NCI-H1105 (cell line): ENCODE data around the gene TYSND1.
"Not testable (repeated sequence)": the region's sequence is repeated elsewhere in the genome, so short reads cannot be mapped to it uniquely, and the experiment has no call there.

Source experiments
- DNase-seq: peaks from one replicate; lab custom pipeline; 2025; lab: John Stamatoyannopoulos, UW

Gene TYSND1

DNA sequence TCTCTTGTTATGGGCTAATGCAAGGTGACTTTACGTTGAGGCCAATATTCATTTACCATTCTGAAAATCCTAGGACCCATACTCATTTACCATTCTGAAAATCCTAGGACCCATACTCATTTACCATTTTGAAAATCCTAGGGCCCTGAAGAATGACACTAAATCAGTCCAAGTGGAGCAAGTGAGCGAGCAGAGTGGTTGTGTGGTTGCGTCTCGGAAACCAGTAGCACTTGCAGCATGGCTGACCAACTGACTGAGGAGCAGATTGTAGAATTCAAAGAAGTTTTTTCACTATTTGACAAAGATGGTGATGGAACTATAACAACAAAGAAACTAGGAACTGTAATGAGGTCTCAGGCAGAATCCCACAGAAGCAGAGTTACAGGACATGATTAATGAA lies 16.9 kb upstream of the TYSND1 start:
- no peak for DNase-seq

DNA sequence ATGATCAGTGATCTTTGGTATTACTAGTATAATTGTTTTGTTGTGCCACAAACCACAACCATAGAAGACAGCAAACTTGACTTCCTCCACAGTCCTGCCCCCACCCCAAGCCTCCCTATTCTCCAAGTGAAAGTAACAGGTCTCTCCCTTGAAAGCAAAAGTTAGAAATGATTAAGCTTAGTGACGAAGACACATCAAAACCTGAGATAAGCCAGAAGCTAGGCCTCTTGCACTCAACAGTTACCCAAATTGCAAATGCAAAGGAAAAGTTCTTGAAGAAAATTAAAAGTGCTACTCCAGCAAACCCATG lies 16.3 kb upstream of the TYSND1 start:
- no peak for DNase-seq

DNA sequence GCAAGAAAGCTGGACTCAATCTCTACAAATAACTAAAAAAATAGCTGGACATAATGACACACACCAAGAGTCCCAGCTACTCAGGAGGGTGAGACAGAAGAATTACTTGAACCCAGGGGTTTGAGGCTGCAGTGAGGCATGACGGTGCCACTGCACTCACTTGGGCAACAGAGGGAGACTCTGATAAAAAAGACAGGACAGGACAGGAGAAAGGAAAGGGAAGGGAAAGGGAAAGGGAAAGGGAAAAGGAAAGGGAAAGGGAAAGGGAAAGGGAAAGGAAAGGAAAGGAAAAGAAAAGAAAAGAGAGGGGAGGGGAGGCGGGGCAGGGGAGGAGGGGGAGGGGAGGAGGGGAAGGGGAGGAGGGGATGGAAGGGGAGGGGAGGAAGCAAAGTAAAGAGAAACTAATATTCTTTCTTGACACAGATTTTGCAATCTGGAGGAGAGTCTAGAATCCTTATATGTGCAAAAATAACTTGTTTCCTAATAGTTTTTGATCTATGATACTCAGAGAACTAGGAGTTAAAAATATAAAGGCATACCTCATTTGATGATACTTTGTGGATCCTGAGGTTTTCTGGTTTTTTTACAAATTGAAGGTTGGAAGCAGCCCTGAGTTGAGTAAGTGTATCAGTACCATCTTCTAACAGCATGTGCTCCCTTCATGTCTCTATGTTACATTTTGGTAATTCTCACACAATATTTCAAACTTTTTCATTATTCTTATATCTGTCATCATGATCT lies 15.8 kb upstream of the TYSND1 start:
- no peak for DNase-seq

DNA sequence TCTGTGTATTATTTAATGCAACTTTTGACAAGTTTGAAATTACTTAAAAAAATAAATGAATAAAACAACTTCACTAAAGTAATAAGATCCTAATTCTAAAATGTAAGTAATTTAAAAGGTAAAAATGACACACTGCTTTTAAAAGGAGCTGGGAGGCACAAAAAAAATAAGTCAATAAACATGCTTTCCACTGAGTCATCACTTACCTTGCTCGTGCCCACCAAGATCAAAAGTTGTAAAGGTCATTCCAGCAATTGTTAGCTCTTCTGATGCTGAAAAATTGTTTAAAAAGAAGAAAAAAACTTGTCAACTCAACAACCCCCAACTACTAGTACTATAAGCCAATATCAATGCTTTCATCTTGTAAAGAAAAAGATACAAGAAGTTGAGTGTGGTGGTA lies 14.3 kb upstream of the TYSND1 start:
- DNase-seq = no peak

DNA sequence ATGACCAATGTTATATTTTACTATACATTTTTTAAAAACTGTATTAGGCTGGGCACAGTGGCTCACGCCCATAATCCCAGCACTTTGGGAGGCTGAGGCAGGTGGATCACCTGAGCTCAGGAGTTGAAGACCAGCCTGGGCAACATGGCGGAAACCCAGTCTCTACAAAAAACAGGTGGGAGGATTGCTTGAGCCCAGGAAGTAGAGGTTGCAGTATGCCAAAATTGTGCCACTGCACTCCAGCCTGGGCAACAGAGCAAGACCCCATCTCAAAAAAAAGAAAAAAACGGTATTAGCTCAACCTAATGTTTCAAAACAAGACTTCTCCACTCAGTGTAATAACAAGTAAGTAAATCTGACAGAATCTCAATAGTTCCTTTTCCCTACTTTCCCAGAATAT lies 12.9 kb upstream of the TYSND1 start:
- not testable (repeated sequence) for DNase-seq

DNA sequence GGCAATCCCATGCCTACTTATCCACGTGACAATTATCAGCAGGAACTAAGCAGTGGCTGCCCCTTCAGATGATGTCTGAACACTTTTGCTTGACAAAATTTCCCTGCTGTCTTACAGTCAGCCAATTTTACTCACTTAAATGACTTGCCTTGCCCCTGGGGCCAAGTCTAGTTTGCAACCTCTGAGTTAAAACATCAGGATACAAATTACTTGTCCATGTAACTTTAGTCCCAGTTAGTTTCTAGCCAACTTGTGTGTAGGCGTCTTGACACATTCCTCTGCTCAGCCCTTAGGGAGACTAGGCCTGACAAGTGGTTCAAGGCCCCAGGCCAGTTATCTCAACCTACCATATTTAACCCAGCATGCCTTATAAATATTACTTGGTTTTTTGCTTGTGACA lies 11.6 kb upstream of the TYSND1 start:
- no peak for DNase-seq

DNA sequence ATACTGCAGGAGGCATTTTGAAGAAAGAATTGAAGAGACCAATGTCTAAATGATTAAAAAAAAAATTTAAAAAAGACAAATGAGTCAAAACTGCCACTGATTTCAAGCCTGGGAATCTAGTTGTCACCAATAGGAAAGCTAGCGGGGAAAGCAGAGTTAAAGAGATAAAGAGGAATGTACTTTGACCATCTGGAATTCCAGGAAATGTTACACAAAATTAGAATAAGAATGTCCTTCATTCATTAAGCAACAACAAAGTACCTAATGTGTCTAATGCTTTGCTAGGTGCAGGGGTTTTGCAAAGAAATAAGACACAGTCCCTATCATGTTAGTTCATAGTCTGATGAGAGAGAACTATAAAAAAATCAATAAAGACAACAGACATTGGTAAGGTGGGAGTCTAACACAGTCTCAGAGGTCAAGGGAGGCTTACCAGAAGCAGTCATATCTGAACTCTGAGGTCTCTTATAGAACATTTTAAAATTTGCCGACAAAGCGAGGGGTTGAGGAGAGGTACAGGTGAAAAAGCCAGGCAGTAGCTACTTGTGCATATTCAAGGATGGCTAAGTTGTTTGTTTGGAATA lies 8.8 kb upstream of the TYSND1 start:
- no peak for DNase-seq

DNA sequence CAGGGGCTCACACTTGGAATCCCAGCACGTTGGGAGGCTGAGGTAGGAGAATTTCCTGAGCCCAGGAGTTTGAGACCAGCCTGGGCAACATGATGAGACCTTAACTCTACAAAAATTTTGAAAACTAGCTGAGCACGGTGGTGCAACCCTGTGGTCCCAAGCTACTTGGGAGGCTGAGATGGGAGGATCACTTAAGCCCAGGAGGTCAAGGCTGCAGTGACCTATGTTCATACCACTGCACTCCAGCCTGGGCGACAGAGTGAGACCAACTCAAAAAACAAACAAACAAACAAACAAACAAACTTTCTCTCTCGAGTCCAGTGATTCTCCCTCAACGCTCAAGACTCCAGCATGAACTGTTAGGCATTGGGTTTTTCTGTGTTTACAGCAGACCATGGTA lies 2.0 kb upstream of the TYSND1 start:
- DNase-seq = no peak

DNA sequence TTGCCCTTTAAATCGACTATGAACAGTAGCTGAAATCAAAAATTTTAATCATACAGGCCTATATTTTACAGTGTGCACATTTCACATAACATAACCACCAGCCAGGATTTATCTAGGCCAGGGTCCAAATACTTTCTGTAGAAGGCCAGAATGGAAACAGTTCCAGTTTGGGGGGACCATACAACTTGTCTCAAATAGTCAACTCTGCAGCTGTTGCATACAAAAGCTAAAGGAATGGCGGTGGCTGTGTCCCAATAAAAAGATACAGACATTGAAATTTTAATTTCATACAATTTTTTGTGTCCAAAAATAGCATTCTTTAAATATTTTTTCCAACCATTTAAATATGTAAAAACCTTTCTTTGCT lies 742 bp upstream of the TYSND1 start:
- DNase-seq = no peak

DNA sequence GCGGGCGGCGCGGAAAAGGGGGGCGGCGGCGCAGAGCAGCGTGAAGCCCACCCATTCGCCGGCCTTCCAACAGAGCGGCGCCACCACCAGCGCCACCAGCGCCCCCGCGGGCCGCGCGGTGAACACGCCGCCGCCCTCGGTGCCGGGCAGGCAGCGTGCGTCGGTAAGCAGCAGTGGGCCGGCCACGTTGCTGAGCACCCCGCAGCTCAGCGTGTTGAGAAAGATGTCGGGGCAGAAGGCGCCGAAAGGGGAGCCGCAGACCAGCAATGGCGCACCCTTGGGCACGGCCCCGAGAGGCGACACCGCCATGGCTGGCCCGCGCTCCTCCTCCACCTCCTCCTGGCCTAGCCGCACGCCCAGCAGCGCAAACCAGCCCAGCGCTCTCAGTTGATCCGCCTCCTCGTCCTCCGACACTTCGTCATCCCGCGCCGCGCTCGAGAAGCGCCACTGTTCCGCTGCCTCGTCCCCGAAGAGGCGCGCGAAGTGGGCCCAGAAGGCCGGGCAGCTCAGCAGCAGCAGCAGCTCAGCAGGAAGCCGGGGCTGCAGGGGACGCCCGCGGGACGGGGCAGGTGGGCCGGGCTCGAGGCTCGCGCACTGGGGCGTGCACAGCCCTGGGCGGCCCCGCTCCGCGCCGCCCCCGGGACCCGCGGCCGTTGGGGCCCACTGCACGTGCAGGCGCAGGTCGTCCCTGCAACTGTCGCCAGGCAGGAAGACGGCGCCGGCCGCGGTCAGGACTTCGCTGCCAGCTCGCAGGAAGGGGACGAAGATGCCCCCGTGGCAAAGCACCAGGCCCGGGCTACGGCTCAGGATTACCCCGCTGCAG lies 623 bp downstream of the TYSND1 start:
- DNase-seq = peak; percentile 47

DNA sequence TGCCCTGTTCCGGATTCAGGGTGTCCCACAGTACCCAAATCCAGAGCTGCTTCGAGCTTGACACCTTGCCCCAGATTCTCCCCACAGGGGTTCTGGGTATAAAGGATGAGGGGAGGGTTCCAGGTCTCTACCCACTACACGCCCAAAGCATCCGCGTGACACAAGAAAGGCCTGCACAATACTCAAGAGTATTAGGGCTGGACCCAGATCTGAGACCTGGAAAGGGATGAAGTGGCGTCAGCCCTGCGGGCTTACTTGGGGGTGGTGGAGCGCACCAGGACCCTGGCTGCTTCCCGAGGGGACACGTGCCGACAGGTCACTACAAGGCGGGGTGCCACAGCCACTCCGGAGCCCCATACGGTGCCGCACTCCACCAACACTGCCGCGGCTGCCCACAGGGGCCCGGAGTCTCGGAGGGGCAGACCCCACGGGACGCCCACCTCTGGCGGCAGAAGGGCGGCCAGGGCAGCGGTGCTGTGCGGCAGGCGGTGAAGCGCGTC lies 1.3 kb downstream of the TYSND1 start:
- no peak for DNase-seq

DNA sequence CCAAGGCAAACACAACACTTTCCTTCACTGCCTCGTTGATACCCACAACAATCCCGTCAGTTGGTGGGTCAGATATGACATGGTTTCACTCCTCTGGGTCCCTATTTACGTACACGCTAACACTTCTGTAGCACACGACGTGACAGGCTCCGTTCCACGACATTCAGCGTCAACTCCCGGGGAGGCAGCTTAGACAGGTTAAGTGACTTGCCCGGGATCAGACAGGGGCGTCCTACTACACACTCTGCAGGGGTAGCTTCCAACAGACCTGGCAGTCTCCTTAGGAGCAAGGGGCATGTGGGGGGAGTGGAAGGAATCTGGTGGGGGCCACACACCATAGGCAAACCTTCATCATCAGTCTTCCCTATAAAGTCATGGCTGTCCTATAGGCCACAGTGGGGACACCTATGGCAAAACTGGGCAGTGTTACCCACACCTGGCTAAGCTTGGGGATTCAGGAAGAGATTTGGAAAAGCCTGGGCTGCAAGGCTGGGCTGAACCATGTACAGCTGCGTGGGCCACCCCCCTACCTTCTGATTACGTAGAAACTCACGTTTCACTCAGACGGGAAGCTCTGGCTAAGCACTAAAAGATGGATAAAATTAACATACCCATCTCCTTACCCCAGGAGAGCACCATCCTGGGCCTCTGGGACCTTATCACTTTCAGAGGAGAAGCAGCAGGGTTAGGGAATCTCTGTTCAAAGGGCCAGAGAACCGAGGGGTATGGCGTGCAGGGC lies 2.0 kb downstream of the TYSND1 start:
- no peak for DNase-seq

DNA sequence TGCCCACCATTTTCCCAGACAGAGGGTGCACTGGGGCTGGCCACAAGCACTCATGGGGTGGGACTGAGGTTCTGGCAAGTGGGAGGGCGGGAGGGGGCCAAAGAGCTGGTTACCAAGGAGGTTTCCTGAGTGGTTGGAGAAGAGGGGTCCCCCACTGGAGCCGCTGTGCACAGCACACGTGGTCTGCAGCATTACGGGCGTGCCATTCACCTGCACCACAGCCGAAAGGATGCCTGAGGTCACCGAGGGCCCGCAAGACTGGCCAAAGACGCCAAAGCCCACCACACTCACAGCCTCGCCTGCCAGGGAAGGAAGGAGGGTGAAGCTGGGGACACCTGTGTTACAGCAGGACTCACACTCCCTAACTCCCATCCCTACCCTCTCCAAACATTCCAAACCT lies 3.9 kb downstream of the TYSND1 start:
- no peak for DNase-seq

DNA sequence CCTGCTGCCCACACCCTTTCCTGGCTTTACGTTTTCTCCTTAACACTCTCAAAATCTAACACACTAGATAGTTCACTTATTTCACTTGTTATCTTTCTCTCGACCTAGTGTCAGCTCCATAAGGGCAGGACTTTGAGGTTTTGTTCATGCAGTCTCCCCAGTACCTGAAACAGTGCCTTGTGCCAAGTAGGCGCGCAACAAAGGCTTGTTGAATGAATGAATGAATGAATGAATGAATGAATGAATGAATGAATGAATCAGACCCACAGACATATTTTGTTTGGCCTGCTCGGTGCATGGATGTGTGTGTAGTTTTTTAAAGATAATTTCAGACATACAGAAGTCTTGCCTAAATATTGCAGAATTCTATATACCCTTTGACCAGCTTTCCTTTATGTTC lies 6.2 kb downstream of the TYSND1 start:
- DNase-seq = no peak

DNA sequence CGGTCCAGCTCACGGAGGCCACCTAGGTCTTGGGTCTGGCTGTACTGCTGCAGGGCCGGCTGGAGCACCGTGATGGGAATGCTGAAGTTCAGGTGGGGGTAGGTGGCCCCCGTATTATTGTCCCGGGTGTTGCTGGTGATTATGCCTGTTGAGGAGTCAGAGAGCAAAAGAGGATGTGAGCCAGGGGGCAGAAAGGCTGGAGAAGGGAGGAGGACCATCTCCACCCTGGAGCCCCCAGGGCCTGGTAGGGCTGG lies 6.6 kb downstream of the TYSND1 start:
- no peak for DNase-seq

DNA sequence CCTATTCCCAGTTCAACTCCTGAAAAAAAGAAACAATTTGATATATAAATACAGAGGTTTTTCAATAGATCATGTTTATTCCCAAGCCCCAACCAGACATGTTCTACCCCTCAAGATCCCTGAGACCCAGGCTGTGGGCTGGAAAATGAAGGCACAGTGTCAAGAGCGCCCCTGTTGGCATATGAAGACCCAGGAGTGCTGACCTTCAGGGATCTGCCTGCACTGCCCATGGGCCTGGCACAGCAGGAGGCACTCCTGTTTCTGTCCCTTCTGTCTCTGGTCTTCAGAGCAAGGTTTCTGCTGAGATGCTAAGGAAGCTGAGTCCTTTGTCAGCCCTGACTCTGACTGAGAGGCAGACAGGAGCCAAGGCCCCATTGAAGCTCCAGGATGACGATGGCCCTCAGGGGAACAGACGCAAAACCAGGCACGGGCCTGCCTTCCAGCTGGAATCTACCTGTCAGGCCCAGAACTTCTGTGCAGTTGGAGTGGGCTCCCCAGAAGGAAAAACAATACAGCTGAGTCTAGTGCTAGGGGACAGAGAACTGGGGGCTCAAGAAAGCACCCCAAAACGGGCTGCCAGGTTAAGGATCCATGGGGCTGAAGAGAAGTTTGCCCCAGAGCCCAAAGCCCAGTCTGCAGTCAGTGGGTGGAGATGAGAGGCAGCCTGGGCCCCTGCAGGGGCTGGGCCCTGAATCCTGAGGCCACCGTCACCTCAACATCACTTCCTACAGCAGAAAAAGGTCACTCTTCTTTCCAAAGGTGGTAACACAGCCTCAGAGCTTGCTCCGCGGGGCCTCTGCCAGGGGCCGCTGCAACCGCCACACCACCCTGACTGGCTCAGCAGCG lies 7.1 kb downstream of the TYSND1 start:
- DNase-seq = no peak

DNA sequence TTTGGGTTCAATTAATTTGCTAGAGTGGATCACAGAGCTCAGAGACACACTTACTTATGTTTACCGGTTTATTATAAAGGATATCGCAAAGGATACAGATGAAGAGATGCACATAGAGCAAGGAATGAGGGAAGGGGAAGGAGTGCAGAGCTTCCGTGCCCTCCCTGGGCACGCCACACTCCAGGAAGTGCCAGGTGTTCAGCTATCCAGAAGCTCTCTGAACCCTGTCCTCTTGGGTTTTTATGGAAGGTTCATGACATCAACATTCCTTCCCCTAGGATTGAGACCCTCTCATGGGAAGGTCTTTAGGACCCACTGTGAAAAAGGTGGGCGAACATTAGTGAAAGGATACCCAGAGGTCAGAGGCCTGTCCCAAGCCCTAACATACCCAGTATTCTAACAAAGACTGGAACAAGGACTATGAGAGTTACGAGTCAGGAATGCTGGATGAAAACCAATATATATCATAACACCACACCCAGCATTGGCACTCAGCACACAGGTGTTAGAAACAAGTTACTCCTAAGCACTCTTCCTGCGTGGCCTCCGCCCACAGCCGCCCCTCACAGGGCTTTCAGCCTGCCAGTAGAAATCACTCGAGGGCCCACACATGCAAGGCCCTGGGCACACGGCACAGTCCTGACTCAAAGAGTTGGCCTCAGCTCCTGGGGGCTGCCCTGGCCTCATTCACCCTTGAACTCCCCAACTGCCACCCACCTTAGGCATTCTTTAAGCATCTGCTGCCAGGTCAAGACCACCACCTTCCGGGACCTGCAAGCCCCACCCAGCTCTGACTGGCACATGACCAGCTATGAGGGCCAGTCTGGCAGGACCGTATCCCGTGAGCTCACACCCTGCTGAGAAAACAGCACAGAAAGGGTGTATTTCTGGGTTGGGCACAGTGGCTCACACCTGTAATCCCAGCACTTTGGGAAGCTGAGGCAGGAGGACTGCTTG lies 8.3 kb downstream of the TYSND1 start:
- no peak for DNase-seq

DNA sequence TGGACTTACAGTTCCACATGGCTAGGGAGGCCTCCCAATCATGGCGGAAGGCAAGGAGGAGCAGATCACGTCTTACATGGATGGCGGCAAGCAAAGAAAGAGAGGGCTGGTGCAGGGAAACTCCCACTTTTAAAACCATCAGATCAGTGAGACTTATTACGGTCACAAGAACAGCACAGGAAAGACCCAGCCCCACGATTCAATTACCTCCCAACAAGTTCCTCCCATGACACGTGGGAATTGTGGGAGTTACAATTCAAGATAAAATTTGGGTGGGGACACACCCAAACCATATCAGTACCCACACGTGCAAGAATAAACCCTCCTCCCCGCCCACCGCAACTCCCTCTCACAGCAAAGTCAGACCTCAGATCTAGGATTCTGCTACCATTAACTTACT lies 9.4 kb downstream of the TYSND1 start:
- DNase-seq = no peak

DNA sequence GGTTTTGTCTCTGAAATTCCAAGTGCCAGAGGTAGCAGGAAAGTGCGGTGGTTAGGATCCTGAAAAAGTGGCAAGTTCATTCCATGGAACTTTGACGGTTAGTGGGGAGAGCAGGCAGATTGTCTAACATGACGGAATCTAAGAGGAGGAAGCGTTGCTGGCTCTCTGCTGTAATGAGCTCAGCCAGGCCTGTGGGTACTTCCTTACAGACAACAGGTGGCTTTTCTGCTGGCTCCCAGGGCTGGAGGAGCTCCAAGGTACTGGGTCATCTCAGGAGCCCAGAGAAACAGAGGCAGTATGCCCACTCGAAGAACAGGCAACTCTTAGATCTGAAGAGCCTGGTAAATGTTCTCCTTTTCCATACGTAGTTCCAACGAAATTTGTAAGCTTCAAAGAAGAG lies 10.8 kb downstream of the TYSND1 start:
- DNase-seq = no peak

DNA sequence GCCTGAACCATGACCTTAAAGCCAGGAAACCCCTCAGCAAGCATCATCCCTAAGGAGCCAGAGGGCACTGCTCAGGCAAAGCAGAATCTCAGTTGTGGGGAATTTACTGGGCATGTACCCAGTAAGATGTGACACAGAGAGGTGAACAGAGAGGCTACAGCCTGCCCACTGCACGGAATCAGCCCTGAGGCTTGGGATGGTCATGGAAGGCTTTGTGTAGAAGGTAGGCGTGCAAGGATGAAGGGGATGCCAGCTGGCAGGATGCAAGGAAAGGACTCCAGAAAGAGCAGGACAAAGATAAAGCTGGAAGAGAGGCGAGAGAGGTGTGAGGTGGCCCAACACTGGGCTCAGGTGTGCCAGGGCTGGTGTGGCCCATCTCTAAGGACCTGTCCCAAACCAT lies 11.5 kb downstream of the TYSND1 start:
- DNase-seq = no peak
